Measurements from ENCODE around the gene HEMK1.
A peak's percentile ranks its signal among the peaks of the same experiment; 100 is the strongest.

Gene HEMK1

GRCh38 chr3:50617096-50617791 is 47.9 kb downstream of the HEMK1 start, which contains the start of gene MAPKAPK3:
TSS of gene MAPKAPK3 (plus strand) at chr3:50617151. CDS start at chr3:50617566, 415 bp downstream.
- no peak for DNase-seq

DNA sequence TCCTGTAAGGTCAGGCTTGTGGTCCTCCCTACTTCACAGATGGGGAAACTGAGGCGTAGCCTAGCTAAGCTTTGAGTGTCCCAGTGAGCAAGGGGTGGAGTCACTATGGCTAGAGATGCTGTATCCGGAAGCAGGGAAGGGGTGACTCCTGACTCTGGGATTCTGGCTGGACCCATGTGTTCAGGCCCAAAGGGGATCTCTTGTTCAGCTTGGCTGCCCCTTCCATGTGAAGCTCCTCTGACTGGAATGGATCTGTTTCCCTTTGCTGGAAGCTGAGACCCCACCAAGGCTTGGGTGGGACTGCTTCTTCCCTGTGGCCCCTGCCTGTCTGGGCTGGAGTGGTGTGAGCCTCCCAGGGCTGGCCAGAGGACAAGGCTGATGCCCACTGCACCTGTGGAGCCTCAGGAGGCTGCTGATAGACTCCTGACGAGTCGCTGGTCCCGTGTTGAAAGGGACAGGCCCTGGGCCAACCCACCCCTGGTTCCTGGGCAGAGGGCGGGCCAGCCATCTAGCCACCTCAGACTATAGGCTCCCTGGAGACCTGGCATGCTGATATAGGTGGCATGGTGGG is 48.7 kb downstream of the HEMK1 start:
- no peak for DNase-seq

GRCh38 chr3:50620420-50620819 is 51.1 kb downstream of the HEMK1 start:
- DNase-seq: peak; percentile 80

GRCh38 chr3:50620820-50621219 is 51.5 kb downstream of the HEMK1 start:
- no peak for DNase-seq

DNA sequence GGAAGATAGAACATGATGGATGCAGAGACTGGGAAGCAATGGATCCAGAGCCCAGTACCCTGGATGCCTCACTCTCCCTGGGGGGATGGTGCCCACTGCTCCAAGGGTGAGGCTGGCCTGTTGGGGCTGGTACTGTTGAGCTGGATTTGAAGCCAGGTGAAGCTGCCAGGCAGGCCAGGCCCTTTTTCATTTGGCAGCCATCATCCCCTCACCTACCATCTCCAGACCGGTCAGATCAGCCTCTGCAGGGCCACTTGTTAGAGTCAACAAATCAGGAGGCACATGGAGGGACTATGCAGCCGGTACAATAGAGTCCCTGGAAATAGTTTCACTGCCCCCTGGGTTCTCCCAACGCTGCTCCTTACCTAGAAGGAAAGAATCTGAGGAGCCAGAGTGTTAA is 53.6 kb downstream of the HEMK1 start:
- no peak for DNase-seq

- peak; percentile 63 for DNase-seq
Observed at GRCh38 chr3:50623840-50624474, 54.6 kb downstream of the HEMK1 start.

- DNase-seq: no peak
Observed at GRCh38 chr3:50624634-50625033, 55.3 kb downstream of the HEMK1 start.

DNA sequence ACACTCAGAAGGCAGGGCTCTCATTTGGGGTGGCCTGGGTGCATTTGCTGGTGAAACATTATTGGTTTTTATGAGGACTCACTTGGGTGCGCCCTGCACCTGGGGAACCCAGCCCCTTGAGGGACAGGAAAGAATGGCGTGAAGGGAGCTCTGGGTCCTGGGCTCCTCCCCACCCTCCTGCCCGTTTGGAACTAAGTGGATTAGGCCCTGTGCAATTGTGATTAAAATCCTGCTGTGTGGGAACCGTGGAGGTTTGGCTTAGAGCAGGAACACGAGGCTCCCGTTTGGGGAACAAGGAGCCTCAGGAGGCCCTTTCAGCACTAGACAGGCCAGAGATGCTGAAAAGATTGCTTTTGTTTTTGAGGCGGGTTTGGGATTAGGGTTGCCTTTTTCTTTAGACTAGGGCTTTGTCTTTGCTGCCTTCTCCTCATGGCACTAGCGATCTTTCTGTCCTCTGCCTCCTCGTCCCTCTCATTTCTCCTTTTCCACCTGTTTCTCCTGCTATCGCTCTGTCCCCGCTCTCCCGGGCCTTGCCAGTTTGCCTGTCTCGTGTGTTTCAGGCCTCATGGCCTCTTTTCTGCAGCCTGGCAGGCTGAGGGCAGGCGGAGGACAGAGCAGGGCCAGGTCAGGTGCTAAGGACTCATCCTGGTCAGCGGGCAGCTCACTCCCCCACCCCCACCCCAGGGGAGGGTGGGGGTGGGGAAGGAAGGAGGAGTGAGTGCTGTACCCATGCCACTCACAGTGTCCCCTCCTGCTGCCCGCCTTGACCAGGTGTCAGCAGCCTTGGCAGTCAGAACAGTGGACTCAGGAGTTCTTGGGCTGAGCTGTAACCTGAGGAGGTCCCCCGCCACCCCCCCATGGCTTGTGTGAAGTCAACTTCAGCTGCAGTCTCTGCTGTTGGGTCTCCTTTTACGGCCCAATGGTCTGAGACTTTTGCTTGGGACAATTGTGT is 56.2 kb downstream of the HEMK1 start:
- DNase-seq: no peak

DNA sequence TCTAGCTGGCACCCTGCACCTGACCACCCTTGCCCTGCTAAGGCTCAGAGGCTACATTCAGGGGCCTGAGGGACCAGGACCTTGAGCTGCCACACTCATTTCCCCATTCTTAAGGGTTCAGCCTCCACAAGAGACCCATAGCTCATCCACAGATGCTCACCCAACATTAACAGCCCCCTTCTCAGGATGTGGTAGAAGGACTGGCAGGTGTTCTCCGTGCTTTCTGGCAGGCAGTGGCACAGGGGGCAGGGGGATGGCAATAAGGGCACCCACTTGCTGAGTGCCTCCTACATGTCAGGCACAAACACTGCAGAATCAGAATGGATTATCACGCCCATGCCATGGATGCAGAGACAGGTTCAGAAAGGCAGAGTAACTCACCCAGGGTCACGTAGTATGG is 57.1 kb downstream of the HEMK1 start:
- DNase-seq: no peak

DNA sequence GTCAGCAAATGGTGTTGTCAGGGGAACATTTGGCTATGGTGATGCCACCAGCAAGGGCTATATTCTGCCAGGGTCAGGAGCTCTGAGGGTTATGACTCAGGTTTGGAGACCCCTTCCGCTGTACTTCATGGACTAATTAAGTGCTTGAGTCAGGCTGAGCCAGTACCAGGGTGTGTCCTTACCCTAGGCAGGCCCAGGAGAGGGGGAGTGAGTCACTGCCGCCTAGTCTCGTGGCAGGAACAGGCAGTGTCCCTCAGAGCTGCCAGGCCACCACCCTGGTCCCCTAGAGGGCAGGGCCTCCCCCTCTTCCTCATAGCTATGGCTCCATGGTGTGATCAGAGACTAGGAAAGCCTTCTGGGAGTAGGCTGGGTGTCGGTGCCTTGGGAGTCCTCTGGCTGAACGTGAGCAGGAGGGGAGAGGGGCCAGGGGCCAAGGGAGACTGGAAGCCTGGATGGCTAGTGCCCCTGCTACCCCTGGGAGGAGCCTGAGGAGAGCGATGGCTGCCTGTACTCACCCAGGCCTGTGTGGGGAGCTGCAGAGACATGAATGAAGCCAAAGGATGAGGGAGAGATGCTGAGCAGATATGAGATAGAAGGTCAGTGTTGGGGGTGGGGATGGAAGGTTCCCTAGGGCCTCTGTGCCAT is 58.2 kb downstream of the HEMK1 start:
- peak; percentile 90 for DNase-seq

DNA sequence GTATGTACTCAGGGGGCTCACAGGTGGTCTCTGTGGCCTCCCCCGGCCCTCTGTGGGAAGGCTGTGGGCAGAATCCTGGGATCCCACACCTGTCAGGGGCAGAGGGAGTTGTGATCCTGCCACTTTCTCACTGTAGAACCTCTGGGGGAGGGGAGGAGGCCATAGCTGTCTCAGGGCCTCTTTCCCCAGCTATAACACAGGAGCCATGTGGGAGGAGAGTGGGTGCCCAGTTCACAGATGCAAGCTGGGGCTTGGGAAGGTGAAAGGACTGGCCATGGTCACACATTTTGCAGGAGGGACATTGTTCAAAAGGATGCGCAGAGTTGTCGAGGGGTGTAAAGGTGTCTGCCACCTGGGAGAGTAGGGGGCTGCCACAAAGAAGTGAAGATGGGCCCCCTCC is 59.3 kb downstream of the HEMK1 start:
- DNase-seq: no peak

DNA sequence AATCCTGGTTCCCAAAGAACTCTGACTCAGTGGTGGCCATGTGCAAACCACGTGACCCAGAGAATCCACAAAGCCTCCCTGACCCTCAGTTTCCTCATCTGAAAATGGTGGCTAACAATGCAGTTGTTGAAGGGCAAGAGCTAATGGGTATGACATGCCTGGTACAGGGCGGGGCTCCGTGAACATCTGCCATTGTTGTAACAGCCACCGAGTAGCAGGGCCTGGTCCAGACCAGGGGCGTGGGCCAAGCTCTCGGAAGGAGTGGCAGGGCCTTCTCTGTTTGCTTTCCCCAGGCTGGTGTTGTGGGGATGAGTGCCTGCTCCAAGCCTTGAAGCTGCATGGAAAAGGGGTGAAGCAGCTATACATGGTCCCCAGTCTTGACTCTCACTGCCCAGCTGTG is 61.1 kb downstream of the HEMK1 start:
- no peak for DNase-seq

- no peak for DNase-seq
Observed at GRCh38 chr3:50630877-50631276, 61.6 kb downstream of the HEMK1 start.

GRCh38 chr3:50632450-50632849 is 63.1 kb downstream of the HEMK1 start:
- peak; percentile 75 for DNase-seq

DNA sequence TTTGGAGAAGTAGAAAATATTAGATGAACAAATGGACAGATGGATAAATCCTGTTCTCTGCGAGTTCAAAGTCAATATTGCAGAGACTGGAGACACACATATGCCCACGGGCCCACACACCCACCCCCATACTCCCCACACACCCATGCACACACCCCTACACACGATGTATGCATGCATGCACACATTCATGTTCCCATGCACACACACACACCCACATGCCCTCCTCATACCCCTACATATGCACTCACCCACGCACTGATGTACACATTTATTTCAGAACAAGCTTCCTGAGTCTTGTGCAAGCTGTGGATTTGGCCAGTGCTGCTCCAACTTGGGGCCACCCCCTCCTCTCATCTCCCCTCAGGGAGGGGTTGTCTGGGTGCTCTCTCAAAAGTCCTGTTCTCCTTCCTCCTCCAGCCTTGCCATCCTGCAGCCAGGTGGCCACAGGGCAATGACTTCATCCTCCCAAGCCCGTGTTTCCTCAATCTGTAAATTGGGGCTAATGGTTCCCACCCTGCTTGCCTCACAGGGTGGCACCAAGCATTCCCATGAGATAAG is 64.0 kb downstream of the HEMK1 start:
- no peak for DNase-seq

DNA sequence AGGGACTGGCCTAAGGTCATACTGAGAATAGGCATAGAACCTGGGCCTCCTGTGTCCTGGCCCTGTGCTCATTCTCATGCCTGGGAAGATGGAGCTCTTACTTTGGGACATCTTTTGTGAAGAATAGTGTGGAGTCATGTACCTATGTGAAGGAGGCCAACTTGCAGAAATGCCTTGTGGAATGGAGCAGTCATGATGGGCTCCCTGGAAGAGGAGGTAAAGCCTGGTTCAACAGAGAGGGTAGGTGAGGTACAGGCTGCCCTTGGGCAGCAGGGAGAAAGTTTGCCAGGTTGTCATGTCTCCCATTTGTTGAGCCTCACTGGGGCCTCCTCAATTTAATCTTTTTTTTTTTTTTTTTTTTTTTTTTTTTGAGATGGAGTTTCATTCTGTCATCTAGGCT is 65.7 kb downstream of the HEMK1 start:
- no peak for DNase-seq

GRCh38 chr3:50637011-50637410 is 67.7 kb downstream of the HEMK1 start:
- no peak for DNase-seq

DNA sequence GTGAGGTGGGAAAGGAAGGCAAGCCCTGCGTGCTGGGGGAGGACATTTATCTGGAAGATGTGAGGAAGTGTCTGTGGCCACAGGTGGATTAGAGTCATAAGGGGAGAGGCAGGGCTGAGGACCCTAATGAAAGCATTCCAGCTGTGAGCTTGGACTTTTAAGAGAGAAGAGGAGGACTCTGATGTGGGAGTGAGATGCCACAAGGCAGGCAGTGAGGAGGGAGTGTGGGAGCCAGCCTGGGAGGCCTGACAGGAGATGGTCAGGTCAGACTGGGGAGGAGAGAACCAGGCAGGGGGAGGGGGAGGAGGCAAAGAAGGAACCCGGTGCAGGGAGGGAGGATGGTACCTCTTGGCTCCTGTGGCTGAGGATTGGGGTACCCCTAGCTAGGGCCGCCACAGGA is 68.6 kb downstream of the HEMK1 start:
- no peak for DNase-seq

DNA sequence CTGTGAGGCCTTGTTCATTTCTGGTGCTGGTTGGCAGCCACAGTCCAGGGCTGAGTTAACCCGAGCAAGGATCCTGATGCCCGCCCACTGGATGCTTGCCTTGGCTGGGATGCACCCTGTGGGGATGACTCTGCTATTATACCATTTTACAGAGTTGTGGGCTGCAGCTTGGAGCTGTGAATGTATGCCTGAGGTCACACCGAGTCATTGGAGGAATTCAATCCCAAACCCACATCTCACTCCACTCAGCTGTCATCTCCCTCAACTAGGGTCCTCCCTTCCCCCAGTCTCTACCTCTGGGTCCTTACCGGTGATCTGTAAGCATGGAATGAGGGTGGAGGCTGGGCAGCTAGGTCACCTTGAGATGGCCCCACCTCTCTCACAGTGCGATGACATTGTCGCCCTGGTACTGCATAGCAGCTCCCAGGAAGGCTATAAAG is 69.8 kb downstream of the HEMK1 start:
- peak; percentile 41 for DNase-seq

GRCh38 chr3:50642382-50642781 is 73.1 kb downstream of the HEMK1 start:
- DNase-seq: no peak

DNA sequence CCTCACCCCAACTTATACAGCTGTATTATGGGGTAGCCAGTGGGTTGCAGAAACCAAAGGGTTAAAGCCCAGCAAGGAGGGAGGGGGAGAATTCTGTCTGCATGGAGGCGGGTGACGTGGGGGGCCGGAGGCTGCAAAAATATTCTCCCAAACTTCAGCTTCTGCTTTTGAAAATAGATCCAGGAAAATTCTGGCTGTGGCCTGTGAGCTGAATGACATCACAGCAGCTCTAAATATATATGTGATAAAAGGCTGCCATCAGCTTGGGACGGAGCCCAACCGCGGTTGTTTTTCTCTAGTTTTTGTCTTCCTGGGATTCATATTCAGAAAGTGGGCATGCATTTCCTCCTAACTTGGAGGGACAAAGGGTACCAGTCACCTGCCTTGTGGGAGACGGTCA is 75.2 kb downstream of the HEMK1 start:
- no peak for DNase-seq

DNA sequence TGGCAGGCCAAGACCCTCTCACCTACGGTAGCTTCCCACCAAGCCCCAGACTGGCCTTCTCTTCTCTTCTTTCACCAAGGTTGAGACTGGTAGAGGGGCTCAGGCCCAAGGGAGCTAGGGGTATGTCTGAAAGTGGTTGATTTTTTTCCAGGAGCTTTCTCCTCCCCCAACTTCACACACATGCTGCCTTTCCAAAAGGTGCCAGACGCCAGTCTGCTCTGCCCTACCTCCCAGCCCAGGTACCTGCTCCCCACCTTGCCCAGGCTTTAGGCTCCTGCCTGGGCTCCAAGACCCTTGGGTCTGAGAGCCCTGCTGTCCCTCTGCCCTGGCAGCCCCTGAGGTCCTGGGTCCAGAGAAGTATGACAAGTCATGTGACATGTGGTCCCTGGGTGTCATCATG is 76.1 kb downstream of the HEMK1 start:
- DNase-seq: no peak

Data from suppressor macrophage treated with lipopolysaccharide for 4 hours (primary cell).